Breast epithelium (tissue), 3 donors: ENCODE data around the gene SAMSN1.

Experiments
- POLR2A ChIP-seq: fragments of 450-650 bp; IDR thresholded peaks from one replicate; pipeline ENCODE4 v1.6.1; 2016; ENCODE audit warnings: antibody characterized with exemption, mild to moderate bottlenecking, moderate library complexity
- TF ChIP-seq, protein P1 (sequence below), 3 donors: fragments of 450-650 bp; IDR thresholded peaks; one replicate each; pipeline ENCODE4 v1.5.1; 2016 to 2017; ENCODE audit warnings: antibody characterized with exemption in 3 of 3, mild to moderate bottlenecking in 3 of 3, moderate library complexity in 3 of 3

DNA sequence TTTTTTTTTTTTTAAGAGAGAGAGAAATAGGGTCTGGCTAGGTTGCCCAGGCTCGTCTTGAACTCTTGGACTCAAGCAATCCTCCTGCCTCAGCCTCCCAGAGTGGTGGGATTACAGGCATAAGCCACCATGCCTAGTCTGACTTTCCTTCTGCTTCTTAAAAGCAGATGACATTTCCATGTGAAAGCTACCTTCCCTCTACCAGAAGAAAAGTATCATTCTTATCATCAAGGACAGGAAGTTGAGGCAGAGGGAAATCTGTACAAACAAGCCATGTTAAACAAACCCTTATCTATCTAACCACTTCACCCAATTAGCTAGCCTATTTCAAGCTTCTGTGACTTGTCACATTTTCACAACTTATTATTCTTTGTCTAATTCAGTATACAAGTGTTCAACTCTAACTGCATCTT, 54.8 kb downstream of the SAMSN1 start:
- TF ChIP-seq, protein P1, sequence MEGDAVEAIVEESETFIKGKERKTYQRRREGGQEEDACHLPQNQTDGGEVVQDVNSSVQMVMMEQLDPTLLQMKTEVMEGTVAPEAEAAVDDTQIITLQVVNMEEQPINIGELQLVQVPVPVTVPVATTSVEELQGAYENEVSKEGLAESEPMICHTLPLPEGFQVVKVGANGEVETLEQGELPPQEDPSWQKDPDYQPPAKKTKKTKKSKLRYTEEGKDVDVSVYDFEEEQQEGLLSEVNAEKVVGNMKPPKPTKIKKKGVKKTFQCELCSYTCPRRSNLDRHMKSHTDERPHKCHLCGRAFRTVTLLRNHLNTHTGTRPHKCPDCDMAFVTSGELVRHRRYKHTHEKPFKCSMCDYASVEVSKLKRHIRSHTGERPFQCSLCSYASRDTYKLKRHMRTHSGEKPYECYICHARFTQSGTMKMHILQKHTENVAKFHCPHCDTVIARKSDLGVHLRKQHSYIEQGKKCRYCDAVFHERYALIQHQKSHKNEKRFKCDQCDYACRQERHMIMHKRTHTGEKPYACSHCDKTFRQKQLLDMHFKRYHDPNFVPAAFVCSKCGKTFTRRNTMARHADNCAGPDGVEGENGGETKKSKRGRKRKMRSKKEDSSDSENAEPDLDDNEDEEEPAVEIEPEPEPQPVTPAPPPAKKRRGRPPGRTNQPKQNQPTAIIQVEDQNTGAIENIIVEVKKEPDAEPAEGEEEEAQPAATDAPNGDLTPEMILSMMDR (IDR thresholded peaks at IDR 0.05) = no peak
- TF ChIP-seq POLR2A = no peak
